HEK293 (cell line): ENCODE measurements around the gene IL4I1.

Experiments
- GLI2 ChIP-seq: fragments of 450-650 bp; formaldehyde crosslinking; IDR thresholded peaks from 2 replicates; pipeline ENCODE4; 2017; ENCODE audit warnings: missing biosample characterization, missing genetic modification characterization, low read depth, borderline replicate concordance
- GLI4 ChIP-seq: fragments of 450-650 bp; formaldehyde crosslinking; IDR thresholded peaks from 2 replicates; pipeline ENCODE4 v1.5.1; 2016; ENCODE audit warnings: missing biosample characterization, missing genetic modification characterization
- HOXA7 ChIP-seq: sonication (generic); formaldehyde crosslinking; IDR thresholded peaks from 2 replicates; pipeline ENCODE4 v1.8.1; 2022; ENCODE audit warnings: missing genetic modification reagents, borderline replicate concordance
- PRDM4 ChIP-seq: fragments of 450-650 bp; formaldehyde crosslinking; IDR thresholded peaks from 2 replicates; pipeline ENCODE4 v1.5.1; 2017; ENCODE audit warnings: missing biosample characterization, missing genetic modification characterization
- ZBTB11 ChIP-seq: fragments of 450-650 bp; formaldehyde crosslinking; conservative IDR thresholded peaks from 2 replicates; pipeline ENCODE4 v1.5.1; 2016; ENCODE audit warnings: low read depth, missing biosample characterization, missing genetic modification characterization
- ZBTB17 ChIP-seq: fragments of 450-650 bp; formaldehyde crosslinking; IDR thresholded peaks from 2 replicates; pipeline ENCODE4 v1.5.1; 2016; ENCODE audit warnings: missing biosample characterization, missing genetic modification characterization
- ZBTB44 ChIP-seq: fragments of 450-650 bp; IDR thresholded peaks from 2 replicates; pipeline ENCODE4 v1.5.1; 2018; ENCODE audit warnings: missing biosample characterization, mild to moderate bottlenecking, missing genetic modification characterization
- ZBTB8A ChIP-seq: fragments of 450-650 bp; formaldehyde crosslinking; IDR thresholded peaks from 2 replicates; pipeline ENCODE4 v1.5.1; 2016; ENCODE audit warnings: missing biosample characterization, missing genetic modification characterization
- ZNF121 ChIP-seq: fragments of 450-650 bp; formaldehyde crosslinking; IDR thresholded peaks from 2 replicates; pipeline ENCODE4 v1.5.1; 2016; ENCODE audit warnings: missing biosample characterization, missing genetic modification characterization
- ZNF148 ChIP-seq: fragments of 450-650 bp; formaldehyde crosslinking; IDR thresholded peaks from 2 replicates; pipeline ENCODE4 v1.5.0; 2017; ENCODE audit warnings: missing biosample characterization, missing genetic modification characterization, borderline replicate concordance
- ZNF221 ChIP-seq: fragments of 450-650 bp; formaldehyde crosslinking; IDR thresholded peaks from 2 replicates; pipeline ENCODE4 v1.5.1; 2017; ENCODE audit warnings: missing biosample characterization, missing genetic modification characterization, borderline replicate concordance
- ZNF24 ChIP-seq: fragments of 450-650 bp; formaldehyde crosslinking; IDR thresholded peaks from 2 replicates; pipeline ENCODE4 v1.5.1; 2016; ENCODE audit warnings: missing biosample characterization, missing genetic modification characterization
- ZNF26 ChIP-seq: fragments of 450-650 bp; formaldehyde crosslinking; IDR thresholded peaks from 2 replicates; pipeline ENCODE4 v1.5.1; 2016; ENCODE audit warnings: missing biosample characterization, missing genetic modification characterization
- ZNF280D ChIP-seq: fragments of 450-650 bp; formaldehyde crosslinking; IDR thresholded peaks from 2 replicates; pipeline ENCODE4 v1.5.1; 2016; ENCODE audit warnings: missing biosample characterization, missing genetic modification characterization
- ZNF302 ChIP-seq: fragments of 450-650 bp; formaldehyde crosslinking; IDR thresholded peaks from 2 replicates; pipeline ENCODE4 v1.5.1; 2016; ENCODE audit warnings: missing biosample characterization, missing genetic modification characterization, low read depth
- ZNF335 ChIP-seq: fragments of 450-650 bp; formaldehyde crosslinking; conservative IDR thresholded peaks from 2 replicates; pipeline ENCODE4 v1.5.1; 2016; ENCODE audit warnings: missing biosample characterization, missing genetic modification characterization
- ZNF449 ChIP-seq: fragments of 450-650 bp; formaldehyde crosslinking; IDR thresholded peaks from 2 replicates; pipeline ENCODE4 v1.5.1; 2017; ENCODE audit warnings: missing biosample characterization, mild to moderate bottlenecking, missing genetic modification characterization, moderate library complexity
- ZNF560 ChIP-seq: fragments of 450-650 bp; formaldehyde crosslinking; IDR thresholded peaks from 2 replicates; pipeline ENCODE4 v1.5.1; 2017; ENCODE audit warnings: missing biosample characterization, missing genetic modification characterization, borderline replicate concordance
- ZNF629 ChIP-seq: fragments of 450-650 bp; formaldehyde crosslinking; IDR thresholded peaks from 2 replicates; pipeline ENCODE4 v1.5.1; 2017; ENCODE audit warnings: missing biosample characterization, missing genetic modification characterization
- ZNF830 ChIP-seq: fragments of 450-650 bp; IDR thresholded peaks from 2 replicates; pipeline ENCODE4 v1.5.0; 2018; ENCODE audit warnings: missing biosample characterization, missing genetic modification characterization, low read depth, mild to moderate bottlenecking, moderate library complexity
- ZSCAN16 ChIP-seq: fragments of 450-650 bp; formaldehyde crosslinking; IDR thresholded peaks from 2 replicates; pipeline ENCODE4 v1.5.1; 2016; ENCODE audit warnings: missing biosample characterization, missing genetic modification characterization

IL4I1 gene

GRCh38 chr19:49877879-49878743, 18.6 kb downstream of the IL4I1 start (continued):
- no peak for TF ChIP-seq ZNF26 (tag by site-specific recombination)
- TF ChIP-seq ZNF121: no peak
- TF ChIP-seq ZNF221: no peak
- no peak for TF ChIP-seq ZNF830 (tag by site-specific recombination)
- TF ChIP-seq HOXA7: no peak
- TF ChIP-seq ZBTB44: no peak
- no peak for TF ChIP-seq PRDM4 (tag by site-specific recombination)
- TF ChIP-seq ZBTB11 (tag by site-specific recombination): no peak
- no peak for TF ChIP-seq ZNF280D
- TF ChIP-seq ZNF449: no peak
- TF ChIP-seq ZSCAN16 (tag by site-specific recombination): no peak
- no peak for TF ChIP-seq GLI4 (tag by site-specific recombination)
- peak; percentile 99 for TF ChIP-seq ZNF335 (tag by site-specific recombination)
- no peak for TF ChIP-seq ZNF560
- TF ChIP-seq ZNF148 (tag by site-specific recombination): no peak
- no peak for TF ChIP-seq ZNF629 (tag by site-specific recombination)
- no peak for TF ChIP-seq ZBTB17
- TF ChIP-seq ZNF302 (tag by site-specific recombination): no peak
- TF ChIP-seq ZBTB8A (tag by site-specific recombination): no peak
- TF ChIP-seq GLI2 (tag by site-specific recombination): no peak
- no peak for TF ChIP-seq ZNF24 (tag by site-specific recombination)
